Body of pancreas (tissue), 4 donors: Measurements from ENCODE around the gene RIPK1. TPM values are rescaled to one million over a fixed set of nuclear protein-coding genes. Genes with fewer than 3 reads are reported as not detected.
A peak's percentile ranks its signal among the peaks of the same experiment; 100 is the strongest.

Source experiments
- ATAC-seq: fragments of 150-250 bp; one replicate; pipeline ENCODE4 v1.9.1; 2016
- DNase-seq, 4 donors: peaks; one replicate each; pipeline ENCODE4 v3.0.0-alpha.2; 2019
- H3K27ac ChIP-seq, 4 donors: fragments of 200-600 bp; sonication (generic); 1 replicate in 3 of 4; 2 replicates in 1 of 4; pipeline versions ENCODE4 v1.5.1 to v1.6.1; 2016 to 2019; ENCODE audit warnings: mild to moderate bottlenecking in 1 of 4, mixed read lengths in 1 of 4, moderate library complexity in 1 of 4
- H3K27me3 ChIP-seq, 2 donors: fragments of 200-600 bp; sonication (generic); one replicate each; pipeline ENCODE4 v1.6.0; 2016; ENCODE audit warnings: mild to moderate bottlenecking in 1 of 2
- H3K36me3 ChIP-seq, 2 donors: fragments of 200-600 bp; sonication (generic); replicated peaks in 1 of 2; 2 replicates each; pipeline ENCODE4 v1.5.1; 2016; ENCODE audit warnings: low read depth in 2 of 2; ENCODE audit not compliant: insufficient read depth in 1 of 2
- H3K4me1 ChIP-seq: fragments of 200-600 bp; sonication (generic); one replicate; pipeline ENCODE4 v1.6.0; 2016
- H3K4me3 ChIP-seq, 2 donors: fragments of 200-600 bp; sonication (generic); 1 replicate in 1 of 2; 2 replicates in 1 of 2; pipeline ENCODE4 v1.5.1; 2016 to 2019
- H3K9me3 ChIP-seq, 3 donors: fragments of 200-600 bp; sonication (generic); 1 replicate in 2 of 3; 2 replicates in 1 of 3; pipeline ENCODE4 v1.5.1; 2016
- CTCF ChIP-seq, 7 experiments: fragments of 450-650 bp in 4 of 7; fragments of 200-600 bp in 3 of 7; sonication (generic) in 3 of 7; IDR thresholded peaks; one replicate each; pipeline ENCODE4 v1.5.1; 2016 to 2019; ENCODE audit warnings: antibody characterized with exemption in 7 of 7
- POLR2A ChIP-seq, 3 donors: fragments of 450-650 bp; IDR thresholded peaks; one replicate each; pipeline ENCODE4 v1.6.1; 2016; ENCODE audit warnings: antibody characterized with exemption in 3 of 3, mild to moderate bottlenecking in 2 of 3
- WGBS, 2 donors: methylation state at CpG; one replicate each; pipeline ENCODE4 v1.1.5; 2017; 5-methylcytosine and 5-hydroxymethylcytosine counted together
- intact Hi-C: fragments of 100-400 bp; cut with DNase I; formaldehyde crosslinking; loops from one replicate; pipeline ENCODE4 v1.15.1; 2023
- total RNA-seq, 2 donors: library from RNA; depleted of rRNA; stranded (reverse); fragments of >200 nt; gene quantifications; one replicate each; pipeline ENCODE4 v1.1.0, GENCODE V29; 2016

Gene RIPK1
- total RNA-seq, 2 donors from 2014 or later, result 11.4 to 14.2 TPM

- H3K4me1 ChIP-seq, result no peaks in the 10 kb centered on the region
- H3K36me3 ChIP-seq, result no peaks in the 10 kb centered on the region
- DNase-seq (peak in 1 of 4 donors; percentile 48), ATAC-seq (peak; percentile 40)
- intact Hi-C loops, result no loop called here
- H3K27me3 ChIP-seq, result no peaks in the 10 kb centered on the region
- WGBS, 2 donors, result 39 to 48% methylated on average over 14 to 15 of the region's 15 CpGs
- no peaks in the 10 kb centered on the region for H3K9me3 ChIP-seq
- H3K27ac ChIP-seq, result no peak overlapping the region
- TF ChIP-seq POLR2A (IDR thresholded peaks at IDR 0.05), result no peak
- TF ChIP-seq CTCF (IDR thresholded peaks at IDR 0.05), result peak in 1 of 7 experiments; percentile 16
- H3K4me3 ChIP-seq, result no peak overlapping the region
These were observed 36.2 kb upstream of the RIPK1 start for GRCh38 chr6:3031857-3032640.

- Histone ChIP-seq H3K27ac (no peak overlapping the region), H3K9me3 (no peaks in the 10 kb centered on the region), H3K4me1 (no peaks in the 10 kb centered on the region), H3K27me3 (no peaks in the 10 kb centered on the region), H3K36me3 (no peaks in the 10 kb centered on the region), H3K4me3 (no peak overlapping the region)
- intact Hi-C loops, result no loop called here
- 86 to 88% methylated on average over 3 of the region's 3 CpGs for WGBS, 2 donors
- DNase-seq, result no peak
- ATAC-seq, result no peak
- TF ChIP-seq CTCF (IDR thresholded peaks at IDR 0.05), result no peak
These were observed 35.3 kb upstream of the RIPK1 start for GRCh38 chr6:3032986-3033385.

GRCh38 chr6:3033652-3034051 lies 34.6 kb upstream of the RIPK1 start:
- no peak overlapping the region for H3K27ac ChIP-seq
- intact Hi-C loops, result no loop called here
- no peak for DNase-seq
- H3K4me3 ChIP-seq, result no peak overlapping the region
- no peaks in the 10 kb centered on the region for H3K36me3 ChIP-seq
- H3K27me3 ChIP-seq, result no peaks in the 10 kb centered on the region
- TF ChIP-seq POLR2A (IDR thresholded peaks at IDR 0.05), result no peak
- no peak for TF ChIP-seq CTCF (IDR thresholded peaks at IDR 0.05)
- no peaks in the 10 kb centered on the region for H3K4me1 ChIP-seq
- no peak for ATAC-seq
- H3K9me3 ChIP-seq, result no peaks in the 10 kb centered on the region
- WGBS, 2 donors, result 92 to 94% methylated on average over 5 of the region's 5 CpGs

- H3K9me3 ChIP-seq, result no peaks in the 10 kb centered on the region
- intact Hi-C loops, result no loop called here
- no peak overlapping the region for H3K4me3 ChIP-seq
- H3K36me3 ChIP-seq, result no peaks in the 10 kb centered on the region
- DNase-seq, result no peak
- no peak for ATAC-seq
- no peak overlapping the region for H3K27ac ChIP-seq
- no peaks in the 10 kb centered on the region for H3K27me3 ChIP-seq
- H3K4me1 ChIP-seq, result no peaks in the 10 kb centered on the region
- TF ChIP-seq CTCF (IDR thresholded peaks at IDR 0.05) (no peak), POLR2A (IDR thresholded peaks at IDR 0.05) (no peak)
- WGBS, 2 donors, result 82 to 83% methylated on average over 5 of the region's 5 CpGs
These were observed 32.9 kb upstream of the RIPK1 start for GRCh38 chr6:3035397-3035796.
